ENCODE measurements around the gene PHTF2. TPM values are rescaled to one million over a fixed set of nuclear protein-coding genes. Genes with fewer than 3 reads are reported as not detected.

The PHTF2 gene
- total RNA-seq, 1 experiment from 2014 or later = 68.9 TPM

DNA sequence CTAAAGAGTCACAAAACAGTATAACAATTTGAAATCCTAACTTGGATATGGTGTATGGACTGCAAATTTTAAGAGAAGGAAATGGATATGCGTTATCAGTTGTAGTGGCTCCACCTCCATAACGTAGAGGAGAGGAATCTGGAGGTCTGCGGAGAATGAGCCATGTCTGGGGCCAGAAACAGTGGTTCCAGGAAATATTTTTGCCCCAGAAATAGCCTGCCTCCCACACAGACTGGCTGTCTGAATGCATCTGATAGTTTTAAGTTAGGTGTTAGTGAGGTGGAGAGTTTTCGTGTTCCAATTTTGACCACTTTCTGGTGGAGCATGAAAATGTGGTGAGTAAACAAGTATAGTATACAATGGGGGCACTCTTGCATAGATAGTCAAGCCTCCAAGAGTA, 1.6 kb downstream of the PHTF2 start:
- DNase-seq (ENCODE audit: low read depth in 1 of 2, low spot score in 2 of 2) = no peak
- Histone ChIP-seq H3K27me3 (replicated peaks) (no peaks in the 10 kb centered on the region), H3K4me1 (replicated peaks) (peaks cover 19% of the 10 kb centered on the region), H3K36me3 (peaks cover 18% of the 10 kb centered on the region), H3K4me3 (no peak overlapping the region; the same call in 1 of the 2 replicates), H3K27ac (no peak overlapping the region), H3K9me3 (replicated peaks) (peaks cover 3% of the 10 kb centered on the region; the same call in 1 of the 2 replicates)

DNA sequence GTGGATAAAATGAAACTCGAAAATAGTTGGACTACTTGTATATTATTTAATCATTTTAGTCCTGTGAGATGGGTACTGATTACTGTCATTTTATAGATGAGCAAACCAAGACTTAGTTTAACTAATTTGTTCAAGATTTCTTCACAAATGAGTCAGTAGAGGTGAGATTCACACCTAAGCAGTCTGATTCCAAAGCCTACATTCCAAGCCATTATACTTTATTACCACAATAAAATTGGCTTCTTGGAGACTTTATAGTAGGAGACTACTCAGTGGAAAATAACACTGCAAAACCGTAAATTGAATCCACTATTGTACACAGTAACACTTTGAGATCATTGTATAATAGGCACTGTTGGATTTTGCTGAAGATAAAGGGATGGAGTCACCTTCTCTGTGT, 2.2 kb downstream of the PHTF2 start:
- Histone ChIP-seq H3K9me3 (replicated peaks) (peaks cover 3% of the 10 kb centered on the region; the same call in 1 of the 2 replicates), H3K4me3 (no peak overlapping the region), H3K36me3 (peaks cover 18% of the 10 kb centered on the region), H3K27me3 (replicated peaks) (no peaks in the 10 kb centered on the region), H3K27ac (no peak overlapping the region), H3K4me1 (replicated peaks) (peaks cover 19% of the 10 kb centered on the region)
- no peak for DNase-seq (ENCODE audit: low read depth in 1 of 2, low spot score in 2 of 2)

GRCh38 chr7:77802557-77803405, 4.2 kb downstream of the PHTF2 start:
- Histone ChIP-seq H3K27me3 (replicated peaks) (no peaks in the 10 kb centered on the region), H3K9me3 (replicated peaks) (peaks cover 3% of the 10 kb centered on the region; the same call in 1 of the 2 replicates), H3K4me1 (replicated peaks) (peaks cover 9% of the 10 kb centered on the region), H3K4me3 (no peak overlapping the region), H3K36me3 (peaks cover 8% of the 10 kb centered on the region), H3K27ac (no peak overlapping the region)
- no peak for DNase-seq (ENCODE audit: low read depth in 1 of 2, low spot score in 2 of 2)

DNA sequence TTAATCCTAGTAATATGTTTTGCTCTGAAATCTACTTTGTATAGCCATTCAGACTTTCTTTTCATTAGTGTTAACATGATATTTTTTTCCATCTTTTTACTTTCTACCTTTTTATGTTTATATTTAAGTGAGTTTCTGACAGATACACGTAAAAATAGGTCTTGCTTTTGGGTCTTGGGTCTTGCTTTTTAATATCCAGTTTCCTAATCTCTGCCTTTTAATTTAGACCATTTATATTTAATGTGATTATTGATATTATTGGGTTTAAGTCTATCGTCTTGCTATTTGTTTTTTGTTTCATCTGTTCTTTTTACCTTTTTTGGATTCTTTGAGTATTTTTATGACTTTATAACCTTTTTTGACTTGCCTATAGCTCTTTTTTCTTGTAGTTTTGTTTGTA, 7.9 kb downstream of the PHTF2 start:
- peaks cover 6% of the 10 kb centered on the region for H3K4me1 ChIP-seq (replicated peaks)
- H3K36me3 ChIP-seq = no peaks in the 10 kb centered on the region
- DNase-seq (ENCODE audit: low read depth in 1 of 2, low spot score in 2 of 2) = no peak
- peaks cover 3% of the 10 kb centered on the region; the same call in 1 of the 2 replicates for H3K9me3 ChIP-seq (replicated peaks)
- H3K27ac ChIP-seq = no peak overlapping the region
- H3K4me3 ChIP-seq = no peak overlapping the region
- no peaks in the 10 kb centered on the region for H3K27me3 ChIP-seq (replicated peaks)

- H3K27me3 ChIP-seq (replicated peaks) = no peaks in the 10 kb centered on the region
- no peak for DNase-seq (ENCODE audit: low read depth in 1 of 2, low spot score in 2 of 2)
- peaks cover 21% of the 10 kb centered on the region for H3K4me1 ChIP-seq (replicated peaks)
- peaks cover 3% of the 10 kb centered on the region; the same call in 1 of the 2 replicates for H3K9me3 ChIP-seq (replicated peaks)
- H3K36me3 ChIP-seq = no peaks in the 10 kb centered on the region
- no peak overlapping the region for H3K4me3 ChIP-seq
- no peak overlapping the region for H3K27ac ChIP-seq
These were observed 9.9 kb downstream of the PHTF2 start for GRCh38 chr7:77808517-77808916.

- no peaks in the 10 kb centered on the region for H3K27me3 ChIP-seq (replicated peaks)
- DNase-seq (ENCODE audit: low read depth in 1 of 2, low spot score in 2 of 2) = peak in 1 of 2 experiments; percentile 44
- H3K4me3 ChIP-seq = no peak overlapping the region
- peak overlapping the region; percentile 75 for H3K27ac ChIP-seq
- H3K9me3 ChIP-seq (replicated peaks) = no peaks in the 10 kb centered on the region
- peaks cover 21% of the 10 kb centered on the region for H3K4me1 ChIP-seq (replicated peaks)
- peaks cover 8% of the 10 kb centered on the region for H3K36me3 ChIP-seq
These were observed 13.1 kb downstream of the PHTF2 start for GRCh38 chr7:77811516-77812289.

DNA sequence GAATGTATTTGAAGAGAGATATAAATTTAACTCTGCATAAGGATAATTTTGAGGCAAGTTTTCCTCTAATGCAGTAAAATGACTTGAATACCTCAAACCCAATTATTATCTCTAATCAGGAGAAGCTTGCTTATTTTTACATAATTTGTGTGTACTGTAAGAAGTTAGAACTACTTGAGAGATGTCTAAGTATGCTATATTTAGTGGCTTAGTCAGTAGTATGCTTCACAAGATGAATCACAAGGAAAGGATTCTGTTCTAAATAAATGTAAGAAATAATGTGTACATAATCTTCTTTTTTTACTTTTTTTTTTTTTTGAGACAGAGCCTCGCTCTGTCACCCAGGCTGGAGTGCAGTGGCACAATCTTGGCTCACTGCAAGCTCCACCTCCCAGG, 13.7 kb downstream of the PHTF2 start:
- Histone ChIP-seq H3K27me3 (replicated peaks) (no peaks in the 10 kb centered on the region), H3K27ac (peak overlapping the region; percentile 75), H3K36me3 (peaks cover 14% of the 10 kb centered on the region), H3K9me3 (replicated peaks) (0 out of 2 replicates have a peak, but pooled peaks cover 2% of the 10 kb centered on the region), H3K4me1 (replicated peaks) (peaks cover 21% of the 10 kb centered on the region), H3K4me3 (no peak overlapping the region)
- DNase-seq (ENCODE audit: low read depth in 1 of 2, low spot score in 2 of 2) = peak in 1 of 2 experiments; percentile 52

GRCh38 chr7:77813180-77813579, 14.6 kb downstream of the PHTF2 start:
- no peak overlapping the region for H3K4me3 ChIP-seq
- H3K4me1 ChIP-seq (replicated peaks) = peaks cover 21% of the 10 kb centered on the region
- no peak overlapping the region for H3K27ac ChIP-seq
- DNase-seq (ENCODE audit: low read depth in 1 of 2, low spot score in 2 of 2) = no peak
- peaks cover 17% of the 10 kb centered on the region for H3K36me3 ChIP-seq
- no peaks in the 10 kb centered on the region for H3K27me3 ChIP-seq (replicated peaks)
- H3K9me3 ChIP-seq (replicated peaks) = 0 out of 2 replicates have a peak, but pooled peaks cover 5% of the 10 kb centered on the region

GRCh38 chr7:77819021-77819420, 20.4 kb downstream of the PHTF2 start:
- Histone ChIP-seq H3K27me3 (replicated peaks) (no peaks in the 10 kb centered on the region), H3K27ac (no peak overlapping the region), H3K36me3 (peaks cover 28% of the 10 kb centered on the region), H3K9me3 (replicated peaks) (peaks cover 28% of the 10 kb centered on the region), H3K4me3 (no peak overlapping the region), H3K4me1 (replicated peaks) (no peaks in the 10 kb centered on the region)
- no peak for DNase-seq (ENCODE audit: low read depth in 1 of 2, low spot score in 2 of 2)

GRCh38 chr7:77820967-77821366, 22.4 kb downstream of the PHTF2 start:
- no peaks in the 10 kb centered on the region for H3K4me1 ChIP-seq (replicated peaks)
- peaks cover 28% of the 10 kb centered on the region for H3K9me3 ChIP-seq (replicated peaks)
- H3K36me3 ChIP-seq = peaks cover 26% of the 10 kb centered on the region
- no peak overlapping the region for H3K27ac ChIP-seq
- H3K4me3 ChIP-seq = no peak overlapping the region
- DNase-seq (ENCODE audit: low read depth in 1 of 2, low spot score in 2 of 2) = no peak
- no peaks in the 10 kb centered on the region for H3K27me3 ChIP-seq (replicated peaks)

DNA sequence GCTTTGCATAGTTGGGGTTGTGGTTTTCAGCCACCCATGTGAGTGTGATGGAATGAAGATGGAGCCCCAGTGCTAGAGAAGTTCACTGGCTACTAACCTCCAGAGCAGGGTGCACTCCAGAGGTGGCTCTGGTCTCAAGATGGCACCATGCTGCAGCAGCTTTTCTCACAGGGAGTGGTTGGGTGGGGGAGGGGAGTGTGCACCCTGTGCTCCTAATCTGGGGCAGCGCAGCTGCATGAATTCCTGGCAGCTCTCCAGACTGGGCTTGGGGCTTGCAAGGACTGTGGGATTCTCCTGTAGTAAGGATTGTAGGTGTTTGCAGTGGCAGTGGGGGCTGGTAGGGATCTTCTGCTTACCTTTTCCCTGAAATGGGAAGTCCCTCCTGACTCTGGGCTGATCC, 23.7 kb downstream of the PHTF2 start:
- no peaks in the 10 kb centered on the region for H3K4me1 ChIP-seq (replicated peaks)
- no peak overlapping the region for H3K27ac ChIP-seq
- peaks cover 16% of the 10 kb centered on the region for H3K36me3 ChIP-seq
- H3K27me3 ChIP-seq (replicated peaks) = no peaks in the 10 kb centered on the region
- H3K4me3 ChIP-seq = no peak overlapping the region
- H3K9me3 ChIP-seq (replicated peaks) = peaks cover 26% of the 10 kb centered on the region
- no peak for DNase-seq (ENCODE audit: low read depth in 1 of 2, low spot score in 2 of 2)

GRCh38 chr7:77823787-77824186, 25.2 kb downstream of the PHTF2 start:
- no peaks in the 10 kb centered on the region for H3K27me3 ChIP-seq (replicated peaks)
- no peak for DNase-seq (ENCODE audit: low read depth in 1 of 2, low spot score in 2 of 2)
- H3K27ac ChIP-seq = no peak overlapping the region
- peaks cover 13% of the 10 kb centered on the region for H3K36me3 ChIP-seq
- peaks cover 23% of the 10 kb centered on the region for H3K9me3 ChIP-seq (replicated peaks)
- no peaks in the 10 kb centered on the region for H3K4me1 ChIP-seq (replicated peaks)
- H3K4me3 ChIP-seq = no peak overlapping the region

DNA sequence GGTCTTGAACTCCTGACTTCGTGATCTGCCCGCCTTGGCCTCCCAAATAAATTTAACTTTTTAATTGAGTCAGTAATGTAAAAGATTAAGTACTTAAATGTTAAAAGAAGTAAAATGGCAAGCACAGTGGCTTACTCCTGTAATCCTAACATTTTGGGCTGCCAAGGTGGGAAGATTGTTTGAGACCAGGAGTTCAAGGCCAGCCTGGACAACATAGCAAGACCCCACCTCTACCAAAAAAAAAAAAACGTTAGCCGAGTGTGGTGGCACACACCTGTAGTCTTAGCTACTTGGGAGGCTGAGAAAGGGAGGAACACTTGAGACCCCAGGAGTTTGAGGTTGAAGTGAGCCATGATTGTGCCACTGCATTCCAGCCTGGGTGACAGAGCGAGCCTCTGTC, 26.1 kb downstream of the PHTF2 start:
- Histone ChIP-seq H3K36me3 (peaks cover 13% of the 10 kb centered on the region), H3K27ac (no peak overlapping the region), H3K9me3 (replicated peaks) (peaks cover 19% of the 10 kb centered on the region), H3K4me1 (replicated peaks) (no peaks in the 10 kb centered on the region), H3K4me3 (no peak overlapping the region), H3K27me3 (replicated peaks) (no peaks in the 10 kb centered on the region)
- no peak for DNase-seq (ENCODE audit: low read depth in 1 of 2, low spot score in 2 of 2)

DNA sequence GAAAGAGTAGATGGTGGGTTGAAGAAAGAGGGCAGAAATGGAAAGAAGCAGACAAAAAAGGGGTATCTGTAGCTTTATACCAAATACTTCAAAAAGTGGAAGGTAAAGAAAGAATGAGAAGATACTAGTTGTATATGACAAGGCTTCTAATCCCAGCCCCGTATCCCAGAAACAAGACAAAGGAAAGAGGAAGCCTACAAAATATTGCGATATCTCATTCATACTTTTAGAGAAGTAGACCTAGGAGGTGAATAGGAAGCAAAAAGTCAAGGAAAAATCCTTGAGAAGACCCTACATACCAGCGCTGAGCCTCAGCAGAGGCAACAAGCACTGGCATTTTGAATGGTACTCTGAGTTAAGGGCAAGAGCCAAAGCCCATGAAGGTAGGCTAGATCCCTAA, 26.6 kb downstream of the PHTF2 start:
- H3K9me3 ChIP-seq (replicated peaks) = peaks cover 14% of the 10 kb centered on the region
- H3K27ac ChIP-seq = no peak overlapping the region
- no peak overlapping the region for H3K4me3 ChIP-seq
- no peak for DNase-seq (ENCODE audit: low read depth in 1 of 2, low spot score in 2 of 2)
- no peaks in the 10 kb centered on the region for H3K4me1 ChIP-seq (replicated peaks)
- H3K27me3 ChIP-seq (replicated peaks) = no peaks in the 10 kb centered on the region
- peaks cover 11% of the 10 kb centered on the region for H3K36me3 ChIP-seq

Measured in SJSA1 (cell line).